HL-60 (cell line): ENCODE measurements around the gene BAZ2B.

ENCODE experiments used
- DNase-seq, 2 experiments: peaks; one replicate each; pipeline ENCODE4 v3.0.0-alpha.2; 2010 to 2020; ENCODE audit warnings: low read depth in 1 of 2, low spot score in 1 of 2
- H3K27ac ChIP-seq: fragments of 250-450 bp; sonication (Bioruptor Pico); replicated peaks from 2 replicates; pipeline ENCODE4 v1.5.1; 2020; ENCODE audit warnings: mild to moderate bottlenecking, moderate library complexity
- H3K27me3 ChIP-seq: fragments of 250-450 bp; sonication (Bioruptor Pico); 2 replicates; pipeline ENCODE4 v1.5.1; 2021; ENCODE audit warnings: mild to moderate bottlenecking, moderate library complexity; ENCODE audit not compliant: insufficient read depth, poor library complexity, severe bottlenecking
- H3K4me3 ChIP-seq: replicated peaks from 2 replicates; pipeline ENCODE4 v1.5.1; 2011; ENCODE audit warnings: mild to moderate bottlenecking, control low read depth, low read length; ENCODE audit not compliant: insufficient read depth
- CTCF ChIP-seq: IDR thresholded peaks from one replicate; pipeline ENCODE4 v1.5.1; 2011; ENCODE audit warnings: low read length, control low read depth, inconsistent platforms; ENCODE audit not compliant: insufficient read depth
- GABPA ChIP-seq: IDR thresholded peaks from 2 replicates; pipeline ENCODE4 v1.6.1; 2012; ENCODE audit warnings: low read depth
- POLR2AphosphoS5 ChIP-seq: IDR thresholded peaks from 2 replicates; pipeline ENCODE4 v1.6.1; 2012; ENCODE audit warnings: low read depth
- SPI1 ChIP-seq: IDR thresholded peaks from 2 replicates; pipeline ENCODE4 v1.6.1; 2012; ENCODE audit warnings: low read depth, mild to moderate bottlenecking, borderline replicate concordance
- TF ChIP-seq, protein P1 (sequence below): IDR thresholded peaks from 2 replicates; pipeline ENCODE4 v1.6.1; 2012; ENCODE audit warnings: low read depth; ENCODE audit not compliant: insufficient replicate concordance

Gene BAZ2B

DNA sequence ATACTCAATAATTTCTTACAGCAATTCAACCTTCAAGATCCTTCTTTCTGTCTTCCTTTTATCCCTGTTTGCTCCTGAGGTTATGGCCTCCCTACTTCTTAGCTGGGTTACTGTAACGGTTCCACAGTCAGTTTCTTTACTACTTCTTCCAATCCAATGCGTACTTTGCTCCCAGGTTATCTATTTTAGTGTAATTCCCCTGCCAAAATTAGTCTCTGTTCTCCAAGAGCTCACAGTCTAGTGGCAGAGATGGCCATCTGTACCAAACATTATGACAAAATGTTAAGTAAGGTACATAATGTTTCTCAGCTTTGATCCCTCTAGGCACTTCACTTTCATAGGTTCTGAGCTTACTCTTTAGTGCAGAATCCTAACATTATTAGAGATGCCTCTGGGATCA lies 244.8 kb downstream of the BAZ2B start:
- H3K27ac ChIP-seq = no peak overlapping the region
- DNase-seq = no peak
- no peaks in the 10 kb centered on the region for H3K27me3 ChIP-seq
- H3K4me3 ChIP-seq = no peak overlapping the region
- no peak for TF ChIP-seq CTCF
- no peak for TF ChIP-seq POLR2AphosphoS5
- TF ChIP-seq GABPA = no peak
- no peak for TF ChIP-seq SPI1
- TF ChIP-seq, protein P1, sequence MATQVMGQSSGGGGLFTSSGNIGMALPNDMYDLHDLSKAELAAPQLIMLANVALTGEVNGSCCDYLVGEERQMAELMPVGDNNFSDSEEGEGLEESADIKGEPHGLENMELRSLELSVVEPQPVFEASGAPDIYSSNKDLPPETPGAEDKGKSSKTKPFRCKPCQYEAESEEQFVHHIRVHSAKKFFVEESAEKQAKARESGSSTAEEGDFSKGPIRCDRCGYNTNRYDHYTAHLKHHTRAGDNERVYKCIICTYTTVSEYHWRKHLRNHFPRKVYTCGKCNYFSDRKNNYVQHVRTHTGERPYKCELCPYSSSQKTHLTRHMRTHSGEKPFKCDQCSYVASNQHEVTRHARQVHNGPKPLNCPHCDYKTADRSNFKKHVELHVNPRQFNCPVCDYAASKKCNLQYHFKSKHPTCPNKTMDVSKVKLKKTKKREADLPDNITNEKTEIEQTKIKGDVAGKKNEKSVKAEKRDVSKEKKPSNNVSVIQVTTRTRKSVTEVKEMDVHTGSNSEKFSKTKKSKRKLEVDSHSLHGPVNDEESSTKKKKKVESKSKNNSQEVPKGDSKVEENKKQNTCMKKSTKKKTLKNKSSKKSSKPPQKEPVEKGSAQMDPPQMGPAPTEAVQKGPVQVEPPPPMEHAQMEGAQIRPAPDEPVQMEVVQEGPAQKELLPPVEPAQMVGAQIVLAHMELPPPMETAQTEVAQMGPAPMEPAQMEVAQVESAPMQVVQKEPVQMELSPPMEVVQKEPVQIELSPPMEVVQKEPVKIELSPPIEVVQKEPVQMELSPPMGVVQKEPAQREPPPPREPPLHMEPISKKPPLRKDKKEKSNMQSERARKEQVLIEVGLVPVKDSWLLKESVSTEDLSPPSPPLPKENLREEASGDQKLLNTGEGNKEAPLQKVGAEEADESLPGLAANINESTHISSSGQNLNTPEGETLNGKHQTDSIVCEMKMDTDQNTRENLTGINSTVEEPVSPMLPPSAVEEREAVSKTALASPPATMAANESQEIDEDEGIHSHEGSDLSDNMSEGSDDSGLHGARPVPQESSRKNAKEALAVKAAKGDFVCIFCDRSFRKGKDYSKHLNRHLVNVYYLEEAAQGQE = no peak

- no peak for DNase-seq
- Histone ChIP-seq H3K4me3 (no peak overlapping the region), H3K27me3 (no peaks in the 10 kb centered on the region), H3K27ac (no peak overlapping the region)
- TF ChIP-seq, protein P1 = no peak
- TF ChIP-seq CTCF (no peak), SPI1 (no peak), GABPA (no peak), POLR2AphosphoS5 (no peak)
Measured at GRCh38 chr2:159366538-159366937, 249.8 kb downstream of the BAZ2B start.

DNA sequence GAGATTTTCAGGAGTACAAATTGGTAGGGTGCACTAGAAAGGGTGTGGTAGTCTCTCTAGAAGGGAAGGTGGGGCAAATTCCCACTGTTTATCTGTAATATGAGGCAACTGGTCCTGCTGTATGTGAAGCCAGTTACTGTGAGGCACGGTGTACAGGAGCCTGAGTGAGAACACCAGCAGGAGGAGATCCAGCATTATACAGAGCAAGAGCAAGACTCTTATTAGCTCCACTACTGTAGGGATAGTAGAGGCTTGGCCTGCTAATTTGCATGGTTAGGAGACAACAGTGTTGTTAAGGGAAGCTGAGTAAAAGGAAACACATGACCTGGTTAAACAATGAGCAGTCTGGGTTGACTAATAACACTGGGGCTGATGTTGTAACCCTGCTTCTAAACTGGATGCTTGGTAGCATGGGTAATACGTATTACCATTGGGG lies 253.5 kb downstream of the BAZ2B start:
- no peaks in the 10 kb centered on the region for H3K27me3 ChIP-seq
- DNase-seq = peak; percentile 57 to 75
- H3K27ac ChIP-seq = peak overlapping the region; percentile 73
- TF ChIP-seq POLR2AphosphoS5 (no peak), SPI1 (no peak), CTCF (no peak), GABPA (no peak)
- TF ChIP-seq, protein P1 = no peak
- H3K4me3 ChIP-seq = no peak overlapping the region
